ENCODE measurements around the gene ATP1A1.
A peak's percentile ranks its signal among the peaks of the same experiment; 100 is the strongest.

ATP1A1 gene

GRCh38 chr1:116418091-116418830 is 45.2 kb downstream of the ATP1A1 start:
- TF ChIP-seq, protein P1, sequence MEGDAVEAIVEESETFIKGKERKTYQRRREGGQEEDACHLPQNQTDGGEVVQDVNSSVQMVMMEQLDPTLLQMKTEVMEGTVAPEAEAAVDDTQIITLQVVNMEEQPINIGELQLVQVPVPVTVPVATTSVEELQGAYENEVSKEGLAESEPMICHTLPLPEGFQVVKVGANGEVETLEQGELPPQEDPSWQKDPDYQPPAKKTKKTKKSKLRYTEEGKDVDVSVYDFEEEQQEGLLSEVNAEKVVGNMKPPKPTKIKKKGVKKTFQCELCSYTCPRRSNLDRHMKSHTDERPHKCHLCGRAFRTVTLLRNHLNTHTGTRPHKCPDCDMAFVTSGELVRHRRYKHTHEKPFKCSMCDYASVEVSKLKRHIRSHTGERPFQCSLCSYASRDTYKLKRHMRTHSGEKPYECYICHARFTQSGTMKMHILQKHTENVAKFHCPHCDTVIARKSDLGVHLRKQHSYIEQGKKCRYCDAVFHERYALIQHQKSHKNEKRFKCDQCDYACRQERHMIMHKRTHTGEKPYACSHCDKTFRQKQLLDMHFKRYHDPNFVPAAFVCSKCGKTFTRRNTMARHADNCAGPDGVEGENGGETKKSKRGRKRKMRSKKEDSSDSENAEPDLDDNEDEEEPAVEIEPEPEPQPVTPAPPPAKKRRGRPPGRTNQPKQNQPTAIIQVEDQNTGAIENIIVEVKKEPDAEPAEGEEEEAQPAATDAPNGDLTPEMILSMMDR (conservative IDR thresholded peaks at IDR 0.05; ENCODE audit: low read length), result no peak
- DNase-seq (ENCODE audit: low read depth), result peak; percentile 83
- peak overlapping the region; percentile 66 for H3K4me3 ChIP-seq (ENCODE audit: low read length)

DNA sequence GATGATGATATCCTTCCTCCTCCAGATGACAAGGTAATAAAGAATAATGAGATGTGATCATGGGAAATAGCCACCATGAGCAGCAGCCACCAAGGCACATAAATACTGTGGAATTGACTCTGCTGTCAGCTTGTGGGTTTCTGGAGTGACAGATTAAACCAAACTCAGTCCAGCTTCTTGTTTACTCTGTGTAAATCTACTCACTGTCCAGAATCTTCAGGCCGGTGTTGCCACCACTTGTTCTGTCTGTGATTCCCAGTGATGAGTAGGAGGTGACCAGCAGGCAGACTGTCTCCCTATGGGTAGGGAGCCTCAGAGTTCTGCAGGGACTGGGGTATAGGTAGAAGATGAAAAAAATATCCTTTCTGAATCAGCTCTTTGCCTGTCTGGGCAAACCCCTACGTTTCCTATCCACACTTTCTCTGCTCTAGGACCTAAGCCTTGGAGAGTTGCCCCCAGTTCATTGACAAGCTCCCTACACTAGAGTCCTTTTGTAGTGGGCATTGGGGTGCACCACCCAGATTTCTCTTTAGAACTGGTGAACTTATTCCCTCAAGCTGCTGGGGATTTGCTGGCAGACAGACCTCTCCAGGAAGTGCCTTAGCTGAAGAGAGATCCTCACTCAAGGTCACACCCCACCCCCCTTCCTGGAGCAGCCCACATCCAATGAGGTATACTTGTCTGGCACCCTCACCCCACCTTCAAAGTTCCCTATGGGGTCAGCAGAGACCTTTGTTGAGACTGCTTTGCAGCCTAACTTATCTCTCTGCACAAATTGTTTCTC is 47.6 kb downstream of the ATP1A1 start:
- TF ChIP-seq, protein P1 (conservative IDR thresholded peaks at IDR 0.05; ENCODE audit: low read length), result no peak
- no peak overlapping the region for H3K4me3 ChIP-seq (ENCODE audit: low read length)
- DNase-seq (ENCODE audit: low read depth), result no peak

- H3K4me3 ChIP-seq (ENCODE audit: low read length), result no peak overlapping the region
- TF ChIP-seq, protein P1 (conservative IDR thresholded peaks at IDR 0.05; ENCODE audit: low read length), result no peak
- DNase-seq (ENCODE audit: low read depth), result no peak
Observed at GRCh38 chr1:116424438-116424837, 51.4 kb downstream of the ATP1A1 start.

GRCh38 chr1:116424863-116425262 is 51.8 kb downstream of the ATP1A1 start:
- TF ChIP-seq, protein P1 (conservative IDR thresholded peaks at IDR 0.05; ENCODE audit: low read length), result no peak
- DNase-seq (ENCODE audit: low read depth), result no peak
- no peak overlapping the region for H3K4me3 ChIP-seq (ENCODE audit: low read length)

DNA sequence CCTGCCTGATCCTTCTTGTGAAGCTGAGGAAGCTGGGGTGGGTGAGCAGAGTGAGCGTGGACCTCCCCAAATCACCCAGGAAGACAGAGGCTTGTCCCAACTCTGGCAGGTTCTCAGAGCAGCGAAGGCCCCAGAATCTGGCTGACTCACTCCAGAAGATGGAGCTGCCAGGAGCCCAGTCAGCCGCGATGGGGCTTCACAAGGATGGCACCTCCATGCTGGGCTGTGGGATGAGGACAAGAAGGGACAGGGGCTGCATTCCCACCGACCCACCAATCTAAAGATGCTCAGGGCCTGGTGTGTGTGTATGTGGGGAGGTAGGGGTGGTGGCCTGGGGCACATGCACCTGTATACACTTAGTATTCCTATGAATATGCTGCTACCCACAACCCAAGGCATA is 52.9 kb downstream of the ATP1A1 start:
- DNase-seq (ENCODE audit: low read depth), result no peak
- TF ChIP-seq, protein P1 (conservative IDR thresholded peaks at IDR 0.05; ENCODE audit: low read length), result no peak
- H3K4me3 ChIP-seq (ENCODE audit: low read length), result no peak overlapping the region

DNA sequence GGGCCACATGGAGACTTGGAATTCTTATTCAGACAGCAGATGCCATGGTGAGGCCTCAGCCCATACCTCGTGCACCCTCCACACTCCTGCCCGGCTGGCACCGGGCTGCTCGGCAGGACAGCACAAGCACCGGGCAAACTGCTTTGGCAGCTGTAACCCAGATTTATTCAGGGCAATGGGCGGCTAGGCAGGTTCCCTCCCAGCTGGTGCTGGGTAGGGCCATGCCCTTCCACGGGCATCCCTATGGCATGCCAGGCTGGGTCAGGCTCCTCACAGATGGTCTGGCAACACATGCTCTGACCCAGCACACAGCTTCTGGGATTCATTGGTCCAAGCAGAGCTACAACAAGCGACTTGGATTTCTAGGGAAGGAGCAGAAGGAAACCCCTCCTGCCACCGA is 53.4 kb downstream of the ATP1A1 start:
- H3K4me3 ChIP-seq (ENCODE audit: low read length), result no peak overlapping the region
- TF ChIP-seq, protein P1 (conservative IDR thresholded peaks at IDR 0.05; ENCODE audit: low read length), result no peak
- DNase-seq (ENCODE audit: low read depth), result no peak

DNA sequence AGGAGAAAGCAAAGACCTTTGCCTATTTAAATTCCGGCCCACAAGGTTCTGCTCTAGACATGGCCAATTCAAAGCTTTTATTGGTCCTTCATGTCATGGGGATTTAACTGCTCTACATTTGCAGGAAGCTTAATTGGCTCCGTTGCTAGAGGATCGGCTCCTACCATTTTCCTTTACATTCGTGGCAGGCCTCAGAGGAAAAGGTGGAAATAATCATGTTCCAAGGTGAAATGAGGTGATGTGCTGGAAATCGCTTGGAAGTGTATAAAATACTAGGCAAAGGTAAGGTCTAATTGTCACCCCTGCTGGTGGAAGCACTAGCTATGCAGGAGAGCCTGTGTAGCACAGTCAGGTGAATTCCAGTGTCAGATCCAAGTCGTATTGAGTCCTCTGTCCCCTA is 55.5 kb downstream of the ATP1A1 start:
- DNase-seq (ENCODE audit: low read depth), result no peak
- TF ChIP-seq, protein P1 (conservative IDR thresholded peaks at IDR 0.05; ENCODE audit: low read length), result no peak
- H3K4me3 ChIP-seq (ENCODE audit: low read length), result no peak overlapping the region
